DMS 273 (cell line): ENCODE results near the gene FRMPD4.

Source experiments
- DNase-seq: peaks from one replicate; lab custom pipeline; 2025; ENCODE audit not compliant: unreplicated experiment; lab: John Stamatoyannopoulos, UW

The FRMPD4 gene

GRCh38 chrX:12210196-12210815, 72.0 kb downstream of the FRMPD4 start:
- DNase-seq = peak; percentile 24

DNA sequence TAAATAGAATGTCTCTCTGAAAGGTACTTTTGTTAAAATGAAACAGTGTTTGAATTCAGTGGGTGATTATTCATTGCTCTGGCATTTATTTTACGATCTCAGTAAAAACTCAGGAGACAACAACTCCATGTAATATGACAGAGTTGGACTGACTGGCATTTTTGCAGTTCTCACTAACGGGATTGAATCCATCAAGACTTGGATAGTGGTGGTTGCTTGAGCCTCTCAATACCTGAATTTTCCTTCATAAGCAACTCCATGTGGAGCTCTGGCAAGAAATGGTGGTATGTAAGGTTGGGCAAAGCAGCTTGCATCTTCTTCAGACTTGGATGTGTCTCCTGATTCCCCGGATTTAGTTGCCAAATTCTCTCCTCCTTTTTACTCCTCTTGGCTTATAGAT, 72.7 kb downstream of the FRMPD4 start:
- peak; percentile 7 for DNase-seq

GRCh38 chrX:12223650-12224049, 85.4 kb downstream of the FRMPD4 start:
- no peak for DNase-seq

- no peak for DNase-seq
Observed at GRCh38 chrX:12225107-12225506, 86.8 kb downstream of the FRMPD4 start.

DNA sequence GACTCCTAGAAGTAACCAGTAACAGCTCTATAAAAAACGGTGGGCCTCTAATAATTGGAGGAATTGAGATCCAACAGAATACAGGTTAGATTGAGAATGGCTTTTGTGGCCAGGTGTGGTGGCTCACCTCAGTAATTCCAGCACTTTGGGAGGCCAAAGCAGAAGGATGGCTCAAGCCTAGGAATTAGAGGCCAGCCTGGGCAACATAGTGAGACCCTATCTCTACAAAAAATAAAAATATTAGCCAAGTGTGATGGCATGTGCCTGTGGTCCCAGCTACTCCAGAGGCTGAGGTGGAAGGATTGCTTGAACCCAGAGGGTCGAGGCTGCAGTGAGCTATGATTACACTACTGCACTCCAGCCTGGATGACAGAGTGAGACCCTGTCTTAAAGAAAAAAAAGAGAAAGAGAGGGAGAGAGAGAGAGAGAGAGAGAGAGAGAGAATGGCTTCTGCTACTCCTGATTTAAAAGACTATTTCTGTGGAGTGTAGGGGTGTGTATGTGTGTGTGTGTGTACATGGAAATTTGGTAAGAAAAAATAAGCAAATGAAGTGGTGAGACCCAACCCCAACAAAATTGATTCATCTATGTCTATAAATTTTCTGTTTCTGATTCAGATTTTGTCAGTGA, 89.3 kb downstream of the FRMPD4 start:
- no peak for DNase-seq

GRCh38 chrX:12228862-12229261, 90.6 kb downstream of the FRMPD4 start:
- DNase-seq = no peak

GRCh38 chrX:12229986-12230385, 91.7 kb downstream of the FRMPD4 start:
- peak; percentile 48 for DNase-seq

- no peak for DNase-seq
Observed at GRCh38 chrX:12234534-12235329, 96.5 kb downstream of the FRMPD4 start.

DNA sequence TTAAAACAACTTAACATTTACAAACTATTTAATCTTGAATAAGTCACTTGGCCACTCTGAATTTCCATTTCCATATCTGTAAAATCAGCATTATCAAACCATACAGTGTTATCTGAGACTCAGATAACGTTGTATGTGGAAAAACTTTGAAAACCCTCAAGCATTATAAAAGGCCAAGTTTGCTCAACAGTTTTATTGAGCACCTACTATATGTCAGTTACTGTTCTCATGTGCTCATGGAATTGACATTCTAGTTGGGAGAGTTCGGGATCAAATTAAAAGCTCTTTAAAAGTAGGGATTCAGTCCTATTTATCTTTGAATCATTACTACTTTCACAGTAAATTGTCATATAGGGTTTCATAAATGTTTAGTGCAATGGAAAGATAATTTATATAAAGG, 97.9 kb downstream of the FRMPD4 start:
- no peak for DNase-seq

GRCh38 chrX:12237131-12237530, 98.9 kb downstream of the FRMPD4 start:
- no peak for DNase-seq

DNA sequence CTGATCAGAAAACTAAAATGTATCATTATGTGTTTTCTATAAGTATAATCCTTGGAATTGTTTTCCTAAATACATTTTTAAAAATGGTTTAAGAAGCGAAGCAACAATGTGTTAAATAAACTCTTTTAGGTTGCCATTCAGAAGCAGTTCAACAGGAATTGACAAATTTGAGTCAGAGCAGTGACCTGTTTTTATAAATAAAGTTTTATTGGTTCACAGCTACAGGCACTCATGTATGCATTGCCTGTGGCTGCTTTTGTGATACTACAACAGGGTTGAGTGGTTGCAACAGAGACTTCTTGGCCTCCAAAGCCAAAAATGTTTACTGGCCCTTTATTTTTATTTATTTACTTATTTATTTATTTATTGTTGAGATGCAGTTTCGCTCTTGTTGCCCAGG, 99.5 kb downstream of the FRMPD4 start:
- no peak for DNase-seq

DNA sequence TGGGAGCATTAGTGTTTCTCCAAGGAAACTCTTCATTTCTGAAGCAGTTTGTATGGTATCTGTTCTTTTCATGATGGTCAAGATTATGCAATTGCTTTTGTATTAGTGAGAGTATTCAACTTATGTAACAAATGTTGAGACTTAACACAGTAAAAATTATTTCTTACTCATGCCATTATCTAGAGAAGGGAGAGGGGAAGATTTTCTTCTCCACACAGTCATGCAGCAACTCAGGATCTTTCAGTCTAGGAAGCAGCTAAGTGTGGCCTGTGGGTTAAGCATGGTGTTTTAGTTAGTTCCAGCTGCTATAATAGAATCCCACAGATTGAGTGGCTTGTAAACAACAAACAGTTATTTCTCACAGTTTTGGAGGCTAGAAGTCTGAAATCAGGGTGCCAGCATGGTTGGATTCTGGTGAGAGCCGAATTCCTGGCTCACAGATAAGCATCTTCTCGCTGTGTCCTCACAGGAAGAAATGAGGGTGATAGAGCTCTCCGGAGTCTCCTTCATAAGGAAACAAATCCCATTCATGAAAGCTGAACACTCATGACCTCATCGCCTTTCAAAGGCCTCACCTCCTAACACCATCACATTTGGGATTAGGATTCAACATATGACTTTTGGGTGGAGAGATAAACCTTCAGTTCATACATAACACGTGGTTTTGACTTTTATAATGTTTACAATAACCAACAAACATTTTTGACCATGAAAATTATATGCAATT, 101.2 kb downstream of the FRMPD4 start:
- no peak for DNase-seq

DNA sequence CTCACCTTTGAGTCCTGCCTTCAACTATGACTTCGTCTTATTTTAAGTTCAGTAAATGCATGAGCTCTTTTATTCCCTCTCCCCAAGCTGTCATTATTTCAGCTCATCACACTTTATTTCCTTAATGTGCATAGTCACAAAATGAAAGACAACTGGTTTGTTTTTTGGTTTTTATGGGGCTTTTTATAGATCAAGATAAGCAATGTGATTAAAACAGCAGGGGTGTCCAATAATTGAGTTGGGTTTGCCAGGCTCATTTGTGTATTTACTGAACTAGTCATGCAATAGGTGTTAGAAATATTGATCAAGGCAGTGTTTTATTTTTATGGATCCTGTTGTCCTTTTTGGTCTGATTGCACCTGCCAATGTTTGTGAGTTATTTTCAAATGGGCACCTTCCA, 102.2 kb downstream of the FRMPD4 start:
- DNase-seq = no peak

- no peak for DNase-seq
Observed at GRCh38 chrX:12241026-12241425, 102.8 kb downstream of the FRMPD4 start.

GRCh38 chrX:12245650-12246645, 107.7 kb downstream of the FRMPD4 start:
- DNase-seq = no peak

DNA sequence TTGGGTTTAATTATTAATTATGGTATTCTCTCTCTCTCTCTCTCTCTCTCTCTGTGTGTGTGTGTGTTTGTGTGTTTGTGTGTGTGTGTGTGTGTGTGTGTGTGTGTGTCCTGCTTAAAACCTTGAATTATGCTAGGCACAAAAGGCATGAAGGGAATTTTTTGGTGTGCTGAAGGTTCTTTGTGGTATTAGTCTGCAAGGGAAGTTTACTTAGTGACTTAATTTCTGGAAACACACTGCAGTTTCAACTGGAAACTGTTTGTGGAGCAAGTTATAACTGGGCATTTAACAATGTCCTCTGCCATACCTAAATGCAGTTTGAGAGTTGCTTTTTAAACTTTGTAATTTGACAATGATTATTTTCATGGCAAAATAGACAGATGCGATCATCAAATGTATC, 111.7 kb downstream of the FRMPD4 start:
- DNase-seq = no peak

- DNase-seq = no peak
Observed at GRCh38 chrX:12263211-12263610, 124.9 kb downstream of the FRMPD4 start.

DNA sequence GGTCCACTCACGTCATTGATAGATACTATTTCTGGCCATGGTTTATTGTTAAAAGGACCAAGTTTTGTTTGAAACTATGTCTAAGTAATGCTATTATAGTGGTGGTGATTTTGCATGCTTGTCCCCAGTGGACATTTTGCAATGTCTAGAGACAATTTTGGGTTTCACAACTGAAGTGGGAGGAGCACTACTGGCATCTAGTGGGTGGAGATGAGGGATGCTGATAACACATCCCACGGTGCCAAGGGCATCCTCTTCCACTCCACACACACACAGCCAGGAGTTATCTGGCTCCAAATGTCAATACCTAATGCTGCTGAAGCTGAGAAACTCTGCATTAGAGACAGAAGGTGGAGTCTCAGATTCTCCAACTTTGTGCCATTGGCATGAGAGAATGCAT, 131.2 kb downstream of the FRMPD4 start:
- peak; percentile 22 for DNase-seq

GRCh38 chrX:12278151-12278550, 139.9 kb downstream of the FRMPD4 start:
- peak; percentile 7 for DNase-seq

GRCh38 chrX:12282991-12283390, 144.7 kb downstream of the FRMPD4 start:
- DNase-seq = no peak
